Kidney epithelial cell (primary cell): ENCODE measurements around the gene RGPD4. TPM values are rescaled to one million over a fixed set of nuclear protein-coding genes. Genes with fewer than 3 reads are reported as not detected.
A peak's percentile ranks its signal among the peaks of the same experiment; 100 is the strongest.

Experiments used
- DNase-seq: peaks from one replicate; pipeline ENCODE4 v3.0.0-alpha.2; 2010; ENCODE audit warnings: low read depth
- H3K27me3 ChIP-seq: 2 replicates; pipeline ENCODE4 v1.6.0; 2011; ENCODE audit warnings: low read length; ENCODE audit not compliant: control insufficient read depth, insufficient read depth
- H3K36me3 ChIP-seq: 2 replicates; pipeline ENCODE4 v1.5.1; 2011; ENCODE audit warnings: low read length; ENCODE audit not compliant: control insufficient read depth, insufficient read depth
- H3K4me3 ChIP-seq: 2 replicates; pipeline ENCODE4 v1.5.1; 2011; ENCODE audit warnings: low read depth, mild to moderate bottlenecking, control low read depth, low read length
- CTCF ChIP-seq: IDR thresholded peaks from 2 replicates; pipeline ENCODE4 v1.5.1; 2011; ENCODE audit warnings: mild to moderate bottlenecking, moderate library complexity, low read length, control low read depth, inconsistent platforms; ENCODE audit not compliant: insufficient read depth, poor library complexity, severe bottlenecking
- total RNA-seq: library from RNA; depleted of rRNA; stranded (reverse); fragments of >200 nt; gene quantifications from 2 replicates; pipeline ENCODE4 v1.2.3, GENCODE V29; 2015

Gene RGPD4
- total RNA-seq, 1 donor from 2014 or later = not detected

DNA sequence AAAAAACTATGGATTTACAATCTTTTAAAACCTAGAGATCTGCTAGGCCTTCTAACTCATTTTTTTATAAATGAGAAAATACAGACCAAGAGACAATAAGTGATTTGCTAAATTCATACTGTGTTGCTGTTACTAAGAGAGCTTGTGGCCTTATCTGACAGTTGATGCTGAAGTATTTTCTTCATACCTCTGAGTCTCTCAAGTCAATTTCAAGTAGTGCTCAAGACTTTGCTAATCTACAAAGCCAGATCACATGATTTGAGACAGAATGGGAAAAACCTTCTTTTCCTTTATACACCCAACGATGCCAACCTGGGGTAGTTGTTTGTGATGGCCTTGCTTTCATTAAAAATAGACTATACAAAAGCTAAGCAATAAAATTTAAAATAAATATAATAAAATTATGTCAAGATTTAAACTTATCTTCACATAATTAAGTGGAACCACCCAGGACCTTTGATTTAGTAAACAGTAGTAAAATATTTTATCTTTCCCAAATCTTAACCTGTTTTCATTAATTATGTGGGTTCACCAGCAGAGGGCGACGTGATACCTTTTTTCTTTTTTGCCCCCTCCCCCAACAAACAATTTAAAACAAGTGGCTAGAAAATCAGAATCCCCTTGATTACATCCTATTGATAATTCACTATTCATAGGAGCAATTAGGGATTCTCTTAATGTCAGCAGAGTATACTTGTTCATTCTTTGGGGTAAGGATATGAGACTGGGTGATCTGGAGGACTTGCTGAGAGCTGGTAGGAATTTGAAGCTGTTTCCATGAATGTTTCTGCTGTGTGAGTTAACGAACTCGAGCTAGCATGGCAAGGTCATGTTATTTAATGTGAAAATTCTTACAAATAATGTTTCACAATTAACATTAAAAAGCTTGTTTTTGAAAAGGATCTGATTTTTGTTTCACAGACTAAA, 110.0 kb downstream of the RGPD4 start:
- Histone ChIP-seq H3K4me3 (no peak overlapping the region), H3K27me3 (no peaks in the 10 kb centered on the region), H3K36me3 (no peaks in the 10 kb centered on the region)
- DNase-seq = no peak
- peak; percentile 46 for TF ChIP-seq CTCF

Other genes starting within 250 kb of the RGPD4 start
- not detected in 2 replicates for gene SLC5A7, start 159.6 kb downstream of the RGPD4 start, total RNA-seq